SU-DHL-6 (cell line): ENCODE results near the gene DYNC1I2.

Experiments used
- EZH2phosphoT487 ChIP-seq: fragments of 200-600 bp; sonication (generic), shearing (Covaris generic); conservative IDR thresholded peaks from 2 replicates; pipeline ENCODE4 v1.6.1; 2018; ENCODE audit warnings: mild to moderate bottlenecking, antibody characterized with exemption, low read length, moderate library complexity, mixed read lengths
- TF ChIP-seq, protein P1 (sequence below): fragments of 200-600 bp; sonication (generic); IDR thresholded peaks from one replicate; pipeline ENCODE4 v1.5.1; 2017; ENCODE audit warnings: antibody characterized with exemption, mild to moderate bottlenecking, low read length, moderate library complexity; ENCODE audit not compliant: insufficient read depth, poor library complexity, severe bottlenecking

DNA sequence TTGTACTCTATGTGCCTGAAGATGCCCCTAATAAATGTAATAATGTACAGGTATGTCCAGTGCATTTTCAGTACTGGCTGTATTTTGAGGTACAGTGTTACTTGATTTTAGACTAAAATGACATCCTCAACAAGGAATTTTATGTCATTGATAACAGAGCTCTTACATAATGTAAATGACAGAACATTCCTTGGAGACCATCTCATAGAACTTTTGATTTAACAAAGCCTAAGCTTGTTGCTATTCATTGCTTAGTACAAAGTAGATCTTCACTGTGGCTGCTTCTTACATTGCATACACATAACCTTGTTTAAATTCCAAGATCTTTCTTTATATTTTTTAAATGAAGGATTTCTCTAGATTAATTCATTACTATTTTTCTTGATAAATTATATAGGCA is 24.1 kb downstream of the DYNC1I2 start:
- TF ChIP-seq, protein P1, sequence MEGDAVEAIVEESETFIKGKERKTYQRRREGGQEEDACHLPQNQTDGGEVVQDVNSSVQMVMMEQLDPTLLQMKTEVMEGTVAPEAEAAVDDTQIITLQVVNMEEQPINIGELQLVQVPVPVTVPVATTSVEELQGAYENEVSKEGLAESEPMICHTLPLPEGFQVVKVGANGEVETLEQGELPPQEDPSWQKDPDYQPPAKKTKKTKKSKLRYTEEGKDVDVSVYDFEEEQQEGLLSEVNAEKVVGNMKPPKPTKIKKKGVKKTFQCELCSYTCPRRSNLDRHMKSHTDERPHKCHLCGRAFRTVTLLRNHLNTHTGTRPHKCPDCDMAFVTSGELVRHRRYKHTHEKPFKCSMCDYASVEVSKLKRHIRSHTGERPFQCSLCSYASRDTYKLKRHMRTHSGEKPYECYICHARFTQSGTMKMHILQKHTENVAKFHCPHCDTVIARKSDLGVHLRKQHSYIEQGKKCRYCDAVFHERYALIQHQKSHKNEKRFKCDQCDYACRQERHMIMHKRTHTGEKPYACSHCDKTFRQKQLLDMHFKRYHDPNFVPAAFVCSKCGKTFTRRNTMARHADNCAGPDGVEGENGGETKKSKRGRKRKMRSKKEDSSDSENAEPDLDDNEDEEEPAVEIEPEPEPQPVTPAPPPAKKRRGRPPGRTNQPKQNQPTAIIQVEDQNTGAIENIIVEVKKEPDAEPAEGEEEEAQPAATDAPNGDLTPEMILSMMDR, result no peak
- TF ChIP-seq EZH2phosphoT487, result no peak
